HCT116 (cell line): ENCODE measurements around the gene UTS2R. TPM values are rescaled to one million over a fixed set of nuclear protein-coding genes. Genes with fewer than 3 reads are reported as not detected.
"Not testable (repeated sequence)": the region's sequence is repeated elsewhere in the genome, so short reads cannot be mapped to it uniquely, and the experiment has no call there.

ENCODE experiments used
- ATAC-seq: fragments of 200-7000 bp; cut with Tn5 transposase; 2 replicates; pipeline ENCODE4 v1.9.1; 2020; ENCODE audit warnings: mild to moderate bottlenecking, moderate library complexity
- BruUV-seq: library from RNA; stranded (reverse); fragments of 400-500 nt; replicated peaks from 2 replicates; lab custom pipeline; 2021; lab: Mats Ljungman, UMichigan
- CTCF ChIA-PET: fragments of 300-600 bp; sonication (Branson Sonifier 250); formaldehyde crosslinking; loops from one replicate; lab custom pipeline; 2021; ENCODE audit warnings: antibody characterized with exemption; lab: Charles Lee
- POLR2A ChIA-PET: fragments of 300-600, 350-600 bp; sonication (Branson Sonifier 250); formaldehyde crosslinking; loops from one replicate; lab custom pipeline; 2021; ENCODE audit warnings: antibody characterized with exemption; lab: Charles Lee
- RAD21 ChIA-PET, 2 experiments: fragments of 300-600 bp; sonication (Branson Sonifier 250); formaldehyde crosslinking; loops; one replicate each; lab custom pipeline; 2023; ENCODE audit warnings: low total read pairs in 2 of 2; ENCODE audit not compliant: uncharacterized antibody in 2 of 2, unreplicated experiment in 2 of 2, low non-redundant PET in 1 of 2; lab: Charles Lee
- DNase-seq: peaks from one replicate; pipeline ENCODE4 v3.0.0-alpha.2; 2010; ENCODE audit warnings: low read depth, low spot score
- H2AFZ ChIP-seq: fragments of 200-600 bp; shearing (Covaris generic), sonication (generic); 2 replicates; pipeline ENCODE4 v1.6.1; 2017; ENCODE audit warnings: low read depth, mixed run types, mixed read lengths, antibody characterized with exemption, low read length; ENCODE audit not compliant: poor library complexity, severe bottlenecking
- H3K27ac ChIP-seq: 2 replicates; pipeline ENCODE4 v1.5.1; 2012; ENCODE audit warnings: low read depth, low read length
- H3K27me3 ChIP-seq: fragments of 200-600 bp; sonication (generic); 2 replicates; pipeline ENCODE4 v1.6.1; 2016; ENCODE audit warnings: mixed run types, low read length, mixed read lengths; ENCODE audit not compliant: insufficient read depth
- H3K36me3 ChIP-seq, 2 experiments: fragments of 200-500 bp in 1 of 2; fragments of 200-600 bp in 1 of 2; sonication (Bioruptor generic) in 1 of 2; sonication (generic) in 1 of 2; 2 replicates each; pipeline versions ENCODE4 v1.5.1 to v1.6.1; 2014 to 2016; ENCODE audit warnings: low read length in 2 of 2, inconsistent platforms in 1 of 2, mixed read lengths in 1 of 2, mixed run types in 1 of 2; ENCODE audit not compliant: insufficient read depth in 2 of 2, control insufficient read depth in 1 of 2
- H3K4me1 ChIP-seq, 2 experiments: fragments of 200-600 bp in 1 of 2; sonication (generic) in 1 of 2; 2 replicates each; pipeline versions ENCODE4 v1.5.1 to v1.6.1; 2012 to 2017; ENCODE audit warnings: low read length in 2 of 2, inconsistent platforms in 1 of 2, mild to moderate bottlenecking in 1 of 2, mixed read lengths in 1 of 2, mixed run types in 1 of 2, moderate library complexity in 1 of 2; ENCODE audit not compliant: insufficient read depth in 2 of 2, control insufficient read depth in 1 of 2
- H3K4me2 ChIP-seq: fragments of 200-600 bp; sonication (generic); 2 replicates; pipeline ENCODE4 v1.6.1; 2017; ENCODE audit warnings: mixed run types, low read length, mixed read lengths
- H3K4me3 ChIP-seq, 2 experiments: fragments of 200-600 bp in 1 of 2; sonication (generic) in 1 of 2; replicated peaks in 1 of 2; 2 replicates each; pipeline ENCODE4 v1.5.1; 2011 to 2016; ENCODE audit warnings: low read length in 2 of 2, control low read depth in 1 of 2, low read depth in 1 of 2, mild to moderate bottlenecking in 1 of 2, mixed read lengths in 1 of 2, mixed run types in 1 of 2
- H3K79me2 ChIP-seq: fragments of 200-600 bp; sonication (generic); 2 replicates; pipeline ENCODE4 v1.6.1; 2017; ENCODE audit warnings: mild to moderate bottlenecking, mixed run types, low read length, moderate library complexity, mixed read lengths; ENCODE audit not compliant: insufficient read depth
- H3K9ac ChIP-seq: fragments of 200-600 bp; sonication (generic); 2 replicates; pipeline ENCODE4 v1.6.1; 2016; ENCODE audit warnings: low read length, mixed read lengths
- H3K9me2 ChIP-seq: fragments of 200-600 bp; sonication (generic), shearing (Covaris generic); 2 replicates; pipeline ENCODE4 v1.6.1; 2017; ENCODE audit warnings: mixed run types, mild to moderate bottlenecking, moderate library complexity; ENCODE audit not compliant: insufficient read depth
- H3K9me3 ChIP-seq, 2 experiments: fragments of 200-500 bp in 1 of 2; fragments of 200-600 bp in 1 of 2; sonication (Bioruptor generic) in 1 of 2; sonication (generic) in 1 of 2; 2 replicates each; pipeline ENCODE4 v1.6.1; 2014 to 2017; ENCODE audit warnings: low read length in 2 of 2, mixed read lengths in 2 of 2, inconsistent platforms in 1 of 2, low read depth in 1 of 2, mild to moderate bottlenecking in 1 of 2, mixed run types in 1 of 2, moderate library complexity in 1 of 2; ENCODE audit not compliant: control insufficient read depth in 1 of 2, insufficient read depth in 1 of 2
- H4K20me1 ChIP-seq: fragments of 200-600 bp; sonication (generic), shearing (Covaris generic); 2 replicates; pipeline ENCODE4 v1.6.1; 2017; ENCODE audit warnings: mixed run types, mild to moderate bottlenecking, moderate library complexity; ENCODE audit not compliant: insufficient read depth
- CBX3 ChIP-seq: IDR thresholded peaks from 2 replicates; pipeline ENCODE4 v1.6.1; 2012; ENCODE audit warnings: low read depth
- CTCF ChIP-seq, 3 experiments: fragments of 200-600 bp in 1 of 3; sonication (generic) in 1 of 3; IDR thresholded peaks in 2 of 3; conservative IDR thresholded peaks in 1 of 3; 2 replicates each; pipeline ENCODE4 v1.5.1; 2012 to 2017; ENCODE audit warnings: low read depth in 2 of 3, low read length in 2 of 3, antibody characterized with exemption in 1 of 3, borderline replicate concordance in 1 of 3, control low read depth in 1 of 3, mild to moderate bottlenecking in 1 of 3, mixed read lengths in 1 of 3, mixed run types in 1 of 3, moderate library complexity in 1 of 3; ENCODE audit not compliant: insufficient read depth in 1 of 3
- ELF1 ChIP-seq: IDR thresholded peaks from 2 replicates; pipeline ENCODE4 v1.6.1; 2012; ENCODE audit warnings: low read depth, borderline replicate concordance
- EZH2 ChIP-seq: fragments of 200-600 bp; sonication (generic); IDR thresholded peaks from 2 replicates; pipeline ENCODE4 v1.6.1; 2017; ENCODE audit warnings: antibody characterized with exemption, mixed run types
- REST ChIP-seq: IDR thresholded peaks from 2 replicates; pipeline ENCODE4 v1.6.1; 2012; ENCODE audit warnings: low read depth
- SIN3A ChIP-seq: IDR thresholded peaks from 2 replicates; pipeline ENCODE4 v1.6.1; 2012; ENCODE audit warnings: low read depth
- TCF7L2 ChIP-seq: IDR thresholded peaks from 2 replicates; pipeline ENCODE4 v1.7.0; 2011; ENCODE audit warnings: borderline replicate concordance, inconsistent platforms; ENCODE audit not compliant: insufficient read depth, insufficient read length; ENCODE audit errors: extremely low read depth
- ZBTB33 ChIP-seq: IDR thresholded peaks from 2 replicates; pipeline ENCODE4 v1.6.1; 2011; ENCODE audit warnings: mild to moderate bottlenecking, low read length, moderate library complexity; ENCODE audit not compliant: insufficient replicate concordance; ENCODE audit errors: extremely low read depth
- ZFX ChIP-seq: fragments of 450-650 bp; IDR thresholded peaks from 2 replicates; pipeline ENCODE4 v1.6.1; 2017
- intact Hi-C: fragments of 100-400 bp; cut with micrococcal nuclease; formaldehyde crosslinking; loops from 2 replicates; pipeline ENCODE4 v1.10.0; 2022
- total RNA-seq: library from RNA; stranded (reverse); gene quantifications from one replicate; pipeline ENCODE4 v1.2.1, GENCODE V29; 2021; ENCODE audit not compliant: unreplicated experiment

The UTS2R gene
- total RNA-seq, 1 experiment from 2014 or later: not detected

DNA sequence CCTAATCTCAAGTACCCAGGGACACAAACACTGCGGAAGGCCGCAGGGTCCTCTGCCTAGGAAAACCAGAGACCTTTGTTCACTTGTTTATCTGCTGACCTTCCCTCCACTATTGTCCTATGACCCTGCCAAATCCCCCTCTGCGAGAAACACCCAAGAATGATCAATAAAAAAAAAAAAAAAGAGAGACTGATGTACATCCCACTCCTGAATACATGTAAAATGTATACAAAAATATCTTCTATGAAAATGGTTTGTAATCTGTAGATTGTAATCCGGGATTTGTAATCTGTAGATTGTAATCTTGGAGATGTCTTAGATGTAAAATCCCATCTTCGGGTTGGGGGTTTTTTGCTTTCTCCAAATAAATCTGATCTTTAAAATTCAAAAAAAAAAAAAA, 5.7 kb downstream of the UTS2R start:
- H3K9me2 ChIP-seq, H3K27me3 ChIP-seq, ATAC-seq, H3K4me3 ChIP-seq, H3K36me3 ChIP-seq, H3K9ac ChIP-seq, POLR2A ChIA-PET, H3K27ac ChIP-seq, H3K4me1 ChIP-seq, CTCF ChIA-PET, H3K9me3 ChIP-seq, intact Hi-C loops, H4K20me1 ChIP-seq, BruUV-seq, H3K4me2 ChIP-seq, H3K79me2 ChIP-seq, H2AFZ ChIP-seq, RAD21 ChIA-PET, DNase-seq: not testable (repeated sequence)

DNA sequence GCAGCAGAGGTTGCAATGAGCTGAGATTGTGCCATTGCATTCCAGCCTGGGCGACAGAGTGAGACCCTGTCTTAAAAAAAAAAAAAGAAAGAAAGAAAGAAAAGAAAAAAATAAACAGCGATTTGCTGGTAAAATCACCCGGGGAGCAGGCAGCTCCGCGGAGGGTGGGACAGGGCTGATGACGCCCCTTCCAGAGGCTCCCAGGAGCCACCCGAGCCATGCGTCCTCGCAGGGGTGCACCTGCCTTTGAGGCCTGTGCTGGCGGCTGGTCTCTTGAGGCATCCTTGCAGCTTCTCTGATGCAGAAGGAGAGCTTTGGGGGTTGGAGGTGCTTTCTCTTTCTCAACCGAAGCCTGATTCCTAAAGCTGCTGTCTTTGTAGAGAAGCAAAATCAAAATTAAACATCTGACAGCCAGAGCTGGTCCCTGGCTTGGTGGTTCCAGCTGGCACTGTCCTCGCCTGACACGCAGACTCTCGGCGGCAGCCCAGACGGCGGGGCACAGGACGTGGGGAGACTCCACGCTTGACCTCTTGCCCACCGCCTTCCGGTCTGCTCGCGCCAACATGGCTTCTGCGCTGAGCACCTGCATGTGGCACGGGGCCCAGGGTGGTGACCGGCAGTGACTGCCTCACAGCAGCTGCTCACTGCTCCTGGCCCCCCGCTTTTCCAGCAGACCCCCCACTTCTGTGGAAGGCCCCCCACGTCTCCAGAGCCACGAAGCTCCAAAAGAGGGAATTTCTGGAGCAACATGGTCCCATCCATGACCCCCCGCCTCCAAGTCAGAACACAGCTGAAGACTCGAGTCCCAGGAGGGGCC, 6.6 kb downstream of the UTS2R start:
- no peaks in the 10 kb centered on the region for H3K9me3 ChIP-seq
- no peak overlapping the region for H3K27ac ChIP-seq
- DNase-seq (no peak), ATAC-seq (no peak)
- no peaks in the 10 kb centered on the region for H3K27me3 ChIP-seq
- H3K36me3 ChIP-seq: no peaks in the 10 kb centered on the region
- no peaks in the 10 kb centered on the region for H3K4me1 ChIP-seq
- no peaks in the 10 kb centered on the region for H3K79me2 ChIP-seq
- H3K4me3 ChIP-seq: no peak overlapping the region
- H3K4me2 ChIP-seq: no peak overlapping the region
- RAD21 ChIA-PET: no interaction called here
- H3K9ac ChIP-seq: no peak overlapping the region
- H3K9me2 ChIP-seq: no peaks in the 10 kb centered on the region
- no TSS peak for BruUV-seq
- H2AFZ ChIP-seq: no peak overlapping the region
- CTCF ChIA-PET: no interaction called here
- no peaks in the 10 kb centered on the region for H4K20me1 ChIP-seq
- POLR2A ChIA-PET: no interaction called here
- TF ChIP-seq EZH2 (no peak), TCF7L2 (no peak), REST (no peak), ZBTB33 (no peak), SIN3A (no peak), CTCF (IDR thresholded peaks at IDR 0.05 in 2 of 3, conservative IDR thresholded peaks at IDR 0.05 in 1 of 3; ENCODE audit: borderline replicate concordance in 1 of 3, insufficient read depth in 1 of 3, low read depth in 2 of 3, low read length in 2 of 3) (no peak), ELF1 (no peak), ZFX (no peak), CBX3 (no peak)
- intact Hi-C loops: no loop called here
